AG09309 (cell line): Measurements from ENCODE around the gene ZNF423.

ENCODE experiments used
- DNase-seq: peaks from one replicate; pipeline ENCODE4 v3.0.0-alpha.2; 2010; ENCODE audit warnings: low read depth
- H3K4me3 ChIP-seq: 2 replicates; pipeline ENCODE4 v1.5.1; 2011; ENCODE audit warnings: mild to moderate bottlenecking, low read depth, low read length, moderate library complexity; ENCODE audit not compliant: control insufficient read depth
- CTCF ChIP-seq: IDR thresholded peaks from 2 replicates; pipeline ENCODE4 v1.5.1; 2011; ENCODE audit warnings: mild to moderate bottlenecking, low read depth, low read length, inconsistent platforms; ENCODE audit not compliant: insufficient read depth, control insufficient read depth; ENCODE audit errors: missing control alignments

Gene ZNF423

GRCh38 chr16:49806446-49806845 lies 49.5 kb downstream of the ZNF423 start:
- H3K4me3 ChIP-seq = no peak overlapping the region
- TF ChIP-seq CTCF = no peak
- peak; percentile 18 for DNase-seq

GRCh38 chr16:49801290-49801689 lies 54.6 kb downstream of the ZNF423 start:
- H3K4me3 ChIP-seq = no peak overlapping the region
- no peak for DNase-seq
- no peak for TF ChIP-seq CTCF

- no peak for DNase-seq
- TF ChIP-seq CTCF = no peak
- no peak overlapping the region for H3K4me3 ChIP-seq
These were observed 55.0 kb downstream of the ZNF423 start for GRCh38 chr16:49800876-49801275.

GRCh38 chr16:49800441-49800840 lies 55.5 kb downstream of the ZNF423 start:
- no peak for TF ChIP-seq CTCF
- H3K4me3 ChIP-seq = no peak overlapping the region
- no peak for DNase-seq

GRCh38 chr16:49799172-49799571 lies 56.7 kb downstream of the ZNF423 start:
- no peak for DNase-seq
- TF ChIP-seq CTCF = no peak
- no peak overlapping the region for H3K4me3 ChIP-seq

GRCh38 chr16:49795513-49795912 lies 60.4 kb downstream of the ZNF423 start:
- no peak for DNase-seq
- H3K4me3 ChIP-seq = no peak overlapping the region
- TF ChIP-seq CTCF = no peak

- no peak overlapping the region for H3K4me3 ChIP-seq
- no peak for DNase-seq
- no peak for TF ChIP-seq CTCF
These were observed 62.7 kb downstream of the ZNF423 start for GRCh38 chr16:49793244-49793643.
